Panc1 (cell line): ENCODE data around the gene GCN1. TPM values are rescaled to one million over a fixed set of nuclear protein-coding genes. Genes with fewer than 3 reads are reported as not detected.

Experiments used
- ATAC-seq: fragments of 200-7000 bp; cut with Tn5 transposase; 2 replicates; pipeline ENCODE4 v1.9.1; 2020; ENCODE audit warnings: mild to moderate bottlenecking, moderate library complexity
- BruUV-seq: library from RNA; stranded (reverse); fragments of 400-500 nt; replicated peaks from 2 replicates; lab custom pipeline; 2021; lab: Mats Ljungman, UMichigan
- CTCF ChIA-PET: fragments of 300-600 bp; sonication (Branson Sonifier 250); formaldehyde crosslinking; loops from one replicate; lab custom pipeline; 2022; ENCODE audit warnings: antibody characterized with exemption; lab: Charles Lee
- POLR2A ChIA-PET: fragments of 300-600 bp; sonication (Branson Sonifier 250); formaldehyde crosslinking; loops from one replicate; lab custom pipeline; 2022; ENCODE audit warnings: antibody characterized with exemption; lab: Charles Lee
- DNase-seq: peaks from one replicate; pipeline ENCODE4 v3.0.0-alpha.2; 2010; ENCODE audit warnings: low read depth, low spot score
- H3K27ac ChIP-seq: 2 replicates; pipeline ENCODE4 v1.5.1; 2011; ENCODE audit warnings: mild to moderate bottlenecking, low read length, inconsistent platforms
- H3K27me3 ChIP-seq: fragments of 200-500 bp; sonication (Bioruptor generic); 2 replicates; pipeline ENCODE4 v1.6.0; 2014; ENCODE audit warnings: low read length, inconsistent platforms; ENCODE audit not compliant: control insufficient read depth, insufficient read depth
- H3K36me3 ChIP-seq: fragments of 200-500 bp; sonication (Bioruptor generic); 2 replicates; pipeline ENCODE4 v1.5.1; 2014; ENCODE audit warnings: inconsistent platforms, mild to moderate bottlenecking, low read length, moderate library complexity; ENCODE audit not compliant: control insufficient read depth, insufficient read depth
- H3K4me1 ChIP-seq: 2 replicates; pipeline ENCODE4 v1.5.1; 2011; ENCODE audit warnings: inconsistent platforms, mild to moderate bottlenecking, low read length, moderate library complexity; ENCODE audit not compliant: control insufficient read depth, insufficient read depth
- H3K4me3 ChIP-seq, 2 experiments: 2 replicates each; pipeline ENCODE4 v1.5.1; 2011 to 2012; ENCODE audit warnings: low read depth in 2 of 2, low read length in 2 of 2, mild to moderate bottlenecking in 2 of 2, inconsistent platforms in 1 of 2, moderate library complexity in 1 of 2
- H3K9me3 ChIP-seq: fragments of 200-500 bp; sonication (Bioruptor generic); 2 replicates; pipeline ENCODE4 v1.5.1; 2014; ENCODE audit warnings: low read depth, mild to moderate bottlenecking, inconsistent platforms, low read length, moderate library complexity; ENCODE audit not compliant: control insufficient read depth, insufficient read depth
- POLR2AphosphoS5 ChIP-seq: IDR thresholded peaks from 2 replicates; pipeline ENCODE4 v1.6.1; 2012; ENCODE audit warnings: mild to moderate bottlenecking, low read depth, low read length, moderate library complexity
- SIN3A ChIP-seq: IDR thresholded peaks from 2 replicates; pipeline ENCODE4 v1.6.1; 2012; ENCODE audit warnings: low read depth, mild to moderate bottlenecking, low read length, moderate library complexity, borderline replicate concordance; ENCODE audit not compliant: insufficient read depth
- TCF7L2 ChIP-seq: IDR thresholded peaks from 2 replicates; pipeline ENCODE4 v1.6.1; 2011; ENCODE audit warnings: mild to moderate bottlenecking, low read depth, low read length, inconsistent platforms
- in situ Hi-C: cut with HindIII; loops from 2 replicates; pipeline ENCODE4 v1.10.0; 2016; ENCODE audit warnings: low sequenced_read_pairs, low pct_unique_long_range_greater_than_20kb
- intact Hi-C: fragments of 100-400 bp; cut with micrococcal nuclease; formaldehyde crosslinking; loops from one replicate; pipeline ENCODE4 v1.10.0; 2022; ENCODE audit not compliant: unreplicated experiment
- total RNA-seq: library from RNA; stranded (reverse); gene quantifications from one replicate; pipeline ENCODE4 v1.2.1, GENCODE V29; 2021; ENCODE audit not compliant: unreplicated experiment
- TF ChIP-seq, protein P1 (sequence below), 2 experiments: IDR thresholded peaks; 2 replicates each; pipeline ENCODE4 v1.6.1; 2011 to 2012; ENCODE audit warnings: low read depth in 2 of 2, control low read depth in 1 of 2, low read length in 1 of 2, mild to moderate bottlenecking in 1 of 2, moderate library complexity in 1 of 2; ENCODE audit not compliant: insufficient read depth in 1 of 2
- TF ChIP-seq, protein P2 (sequence below): fragments of 450-650 bp; IDR thresholded peaks from 2 replicates; pipeline ENCODE4 v1.5.1; 2017; ENCODE audit warnings: mild to moderate bottlenecking

GCN1 gene
- total RNA-seq, 1 experiment from 2014 or later, result 175 TPM

DNA sequence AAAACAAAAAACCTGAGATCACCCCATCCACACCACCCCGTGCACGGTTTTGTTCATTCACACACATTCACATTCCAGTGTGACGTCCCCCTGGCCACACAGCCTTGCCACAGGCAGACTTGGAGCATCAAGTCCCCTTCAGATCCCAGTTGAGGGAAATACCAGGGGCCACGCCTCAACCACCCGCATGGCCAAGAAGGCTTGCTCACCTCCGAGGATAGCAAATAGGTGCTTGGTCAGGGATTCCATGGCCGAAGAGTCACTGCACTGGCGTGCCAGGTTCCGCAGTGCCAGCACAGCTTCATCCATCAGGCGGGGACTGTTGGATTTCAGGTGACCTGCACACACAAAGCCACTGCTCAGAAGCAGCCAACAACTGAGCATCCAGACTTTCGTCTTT is 19.0 kb downstream of the GCN1 start:
- no TSS peak for BruUV-seq
- ChIA-PET CTCF (no interaction called here), POLR2A (no interaction called here)
- no peaks in the 10 kb centered on the region for H3K9me3 ChIP-seq
- TF ChIP-seq, protein P1, sequence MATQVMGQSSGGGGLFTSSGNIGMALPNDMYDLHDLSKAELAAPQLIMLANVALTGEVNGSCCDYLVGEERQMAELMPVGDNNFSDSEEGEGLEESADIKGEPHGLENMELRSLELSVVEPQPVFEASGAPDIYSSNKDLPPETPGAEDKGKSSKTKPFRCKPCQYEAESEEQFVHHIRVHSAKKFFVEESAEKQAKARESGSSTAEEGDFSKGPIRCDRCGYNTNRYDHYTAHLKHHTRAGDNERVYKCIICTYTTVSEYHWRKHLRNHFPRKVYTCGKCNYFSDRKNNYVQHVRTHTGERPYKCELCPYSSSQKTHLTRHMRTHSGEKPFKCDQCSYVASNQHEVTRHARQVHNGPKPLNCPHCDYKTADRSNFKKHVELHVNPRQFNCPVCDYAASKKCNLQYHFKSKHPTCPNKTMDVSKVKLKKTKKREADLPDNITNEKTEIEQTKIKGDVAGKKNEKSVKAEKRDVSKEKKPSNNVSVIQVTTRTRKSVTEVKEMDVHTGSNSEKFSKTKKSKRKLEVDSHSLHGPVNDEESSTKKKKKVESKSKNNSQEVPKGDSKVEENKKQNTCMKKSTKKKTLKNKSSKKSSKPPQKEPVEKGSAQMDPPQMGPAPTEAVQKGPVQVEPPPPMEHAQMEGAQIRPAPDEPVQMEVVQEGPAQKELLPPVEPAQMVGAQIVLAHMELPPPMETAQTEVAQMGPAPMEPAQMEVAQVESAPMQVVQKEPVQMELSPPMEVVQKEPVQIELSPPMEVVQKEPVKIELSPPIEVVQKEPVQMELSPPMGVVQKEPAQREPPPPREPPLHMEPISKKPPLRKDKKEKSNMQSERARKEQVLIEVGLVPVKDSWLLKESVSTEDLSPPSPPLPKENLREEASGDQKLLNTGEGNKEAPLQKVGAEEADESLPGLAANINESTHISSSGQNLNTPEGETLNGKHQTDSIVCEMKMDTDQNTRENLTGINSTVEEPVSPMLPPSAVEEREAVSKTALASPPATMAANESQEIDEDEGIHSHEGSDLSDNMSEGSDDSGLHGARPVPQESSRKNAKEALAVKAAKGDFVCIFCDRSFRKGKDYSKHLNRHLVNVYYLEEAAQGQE (IDR thresholded peaks at IDR 0.05; ENCODE audit: insufficient read depth in 1 of 2, low read depth in 2 of 2, low read length in 1 of 2), result no peak
- TF ChIP-seq TCF7L2 (no peak), SIN3A (no peak), POLR2AphosphoS5 (no peak)
- TF ChIP-seq, protein P2, sequence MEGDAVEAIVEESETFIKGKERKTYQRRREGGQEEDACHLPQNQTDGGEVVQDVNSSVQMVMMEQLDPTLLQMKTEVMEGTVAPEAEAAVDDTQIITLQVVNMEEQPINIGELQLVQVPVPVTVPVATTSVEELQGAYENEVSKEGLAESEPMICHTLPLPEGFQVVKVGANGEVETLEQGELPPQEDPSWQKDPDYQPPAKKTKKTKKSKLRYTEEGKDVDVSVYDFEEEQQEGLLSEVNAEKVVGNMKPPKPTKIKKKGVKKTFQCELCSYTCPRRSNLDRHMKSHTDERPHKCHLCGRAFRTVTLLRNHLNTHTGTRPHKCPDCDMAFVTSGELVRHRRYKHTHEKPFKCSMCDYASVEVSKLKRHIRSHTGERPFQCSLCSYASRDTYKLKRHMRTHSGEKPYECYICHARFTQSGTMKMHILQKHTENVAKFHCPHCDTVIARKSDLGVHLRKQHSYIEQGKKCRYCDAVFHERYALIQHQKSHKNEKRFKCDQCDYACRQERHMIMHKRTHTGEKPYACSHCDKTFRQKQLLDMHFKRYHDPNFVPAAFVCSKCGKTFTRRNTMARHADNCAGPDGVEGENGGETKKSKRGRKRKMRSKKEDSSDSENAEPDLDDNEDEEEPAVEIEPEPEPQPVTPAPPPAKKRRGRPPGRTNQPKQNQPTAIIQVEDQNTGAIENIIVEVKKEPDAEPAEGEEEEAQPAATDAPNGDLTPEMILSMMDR, result no peak
- no peak overlapping the region for H3K4me3 ChIP-seq
- intact Hi-C loops (no loop called here), in situ Hi-C loops (no loop called here)
- H3K36me3 ChIP-seq, result peaks cover 13% of the 10 kb centered on the region
- H3K4me1 ChIP-seq, result no peaks in the 10 kb centered on the region
- no peak overlapping the region for H3K27ac ChIP-seq
- H3K27me3 ChIP-seq, result no peaks in the 10 kb centered on the region
- DNase-seq, result no peak
- no peak for ATAC-seq

DNA sequence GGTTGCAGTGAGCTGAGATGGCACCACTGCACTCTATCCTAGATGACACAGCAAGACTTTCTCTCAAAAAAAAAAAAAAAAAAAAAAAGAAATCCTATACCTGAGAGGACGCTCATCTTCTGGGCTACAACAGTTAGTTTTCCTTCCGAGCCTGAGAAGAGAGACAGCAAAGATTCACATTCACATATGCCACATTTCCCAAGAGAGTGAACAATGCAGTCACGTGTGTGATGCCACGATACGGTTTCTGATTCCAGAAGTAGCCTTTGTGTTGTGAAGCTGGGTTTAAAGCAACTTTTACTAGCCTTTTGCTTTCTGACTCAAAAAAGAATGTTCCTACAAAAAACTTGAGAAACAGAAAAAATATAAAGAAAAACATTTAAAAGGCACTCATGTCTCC is 19.5 kb downstream of the GCN1 start:
- ATAC-seq, result no peak

DNA sequence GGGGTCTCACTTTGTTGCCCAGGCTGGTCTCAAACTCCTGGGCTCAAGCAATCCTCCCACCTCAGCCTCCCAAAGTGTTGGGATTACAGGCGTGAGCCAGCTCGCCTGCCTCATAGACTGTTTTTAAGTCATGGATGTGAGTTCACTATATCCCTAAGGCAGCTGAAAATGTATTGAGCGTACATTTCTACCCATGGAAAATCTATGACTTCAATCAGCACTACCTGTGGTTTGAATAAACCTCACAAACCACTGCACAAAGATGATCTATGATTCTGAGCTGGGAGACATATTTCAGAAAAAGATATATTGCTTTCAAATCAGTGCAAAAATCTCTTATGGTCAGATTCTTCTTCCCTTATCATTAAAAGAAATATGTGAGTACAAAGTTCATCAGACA is 22.5 kb downstream of the GCN1 start:
- intact Hi-C loops (no loop called here), in situ Hi-C loops (no loop called here)
- POLR2A ChIA-PET, result no interaction called here
- no peaks in the 10 kb centered on the region for H3K27me3 ChIP-seq
- TF ChIP-seq, protein P1 (IDR thresholded peaks at IDR 0.05; ENCODE audit: insufficient read depth in 1 of 2, low read depth in 2 of 2, low read length in 1 of 2), result no peak
- TF ChIP-seq POLR2AphosphoS5, result no peak
- TF ChIP-seq TCF7L2, result no peak
- TF ChIP-seq, protein P2, result no peak
- no peaks in the 10 kb centered on the region for H3K4me1 ChIP-seq
- no TSS peak for BruUV-seq
- no peaks in the 10 kb centered on the region for H3K9me3 ChIP-seq
- ATAC-seq (no peak), DNase-seq (no peak)
- CTCF ChIA-PET, result no interaction called here
- peaks cover 25% of the 10 kb centered on the region for H3K36me3 ChIP-seq
- no peak overlapping the region for H3K4me3 ChIP-seq
- no peak overlapping the region for H3K27ac ChIP-seq

More for the DNA sequence above, 19.5 kb downstream of the GCN1 start:
- Histone ChIP-seq H3K9me3 (no peaks in the 10 kb centered on the region), H3K27ac (no peak overlapping the region), H3K27me3 (no peaks in the 10 kb centered on the region), H3K4me3 (no peak overlapping the region), H3K36me3 (peaks cover 16% of the 10 kb centered on the region), H3K4me1 (no peaks in the 10 kb centered on the region)
- BruUV-seq, result no TSS peak
- DNase-seq, result no peak
- no peak for TF ChIP-seq TCF7L2
- ChIA-PET POLR2A (no interaction called here), CTCF (interaction anchor here (0.6 kb wide), 1 partner anchor 27 kb away, joined by 3 read pairs; no protein-coding TSS in a partner anchor)
- intact Hi-C loops (no loop called here), in situ Hi-C loops (no loop called here)
